Activated CD4-positive, alpha-beta memory T cell treated with anti-CD3 and anti-CD28 coated beads, Interleukin-2, amount 10 ng/mL, durations not matched to agents 7 days and 5 days (primary cell): ENCODE measurements around the gene SBF2. TPM values are rescaled to one million over a fixed set of nuclear protein-coding genes. Genes with fewer than 3 reads are reported as not detected.

Source experiments
- CTCF ChIA-PET: fragments of 350-600 bp; sonication (Branson Sonifier 250); formaldehyde crosslinking; loops from one replicate; lab custom pipeline; 2021; ENCODE audit warnings: antibody characterized with exemption, inconsistent platforms; lab: Charles Lee
- POLR2A ChIA-PET: fragments of 350-600 bp; sonication (Branson Sonifier 250); formaldehyde crosslinking; loops from one replicate; lab custom pipeline; 2021; ENCODE audit warnings: antibody characterized with exemption; lab: Charles Lee
- DNase-seq: peaks from one replicate; pipeline ENCODE4 v3.0.0-alpha.2; 2020
- H3K27ac Mint-ChIP-seq: one replicate; pipeline ENCODE4 v1.8.0; 2021; ENCODE audit warnings: mild to moderate bottlenecking, mixed read lengths
- H3K27me3 Mint-ChIP-seq: one replicate; pipeline ENCODE4 v1.8.0; 2021; ENCODE audit warnings: mixed read lengths
- H3K36me3 Mint-ChIP-seq: one replicate; pipeline ENCODE4 v1.8.0; 2021; ENCODE audit warnings: low read depth, mixed read lengths
- H3K4me1 Mint-ChIP-seq: one replicate; pipeline ENCODE4 v1.8.0; 2021; ENCODE audit warnings: mixed read lengths
- H3K4me3 Mint-ChIP-seq: one replicate; pipeline ENCODE4 v1.8.0; 2021; ENCODE audit warnings: mild to moderate bottlenecking, mixed read lengths
- H3K9me3 Mint-ChIP-seq: one replicate; pipeline ENCODE4 v1.8.0; 2021; ENCODE audit warnings: mixed read lengths
- total RNA-seq, 2 experiments: library from RNA; stranded (reverse); gene quantifications; one replicate each; pipeline ENCODE4 v1.2.3, GENCODE V29; 2021

The SBF2 gene
- total RNA-seq, 2 experiments from 2014 or later, result 6.4 to 9.0 TPM

DNA sequence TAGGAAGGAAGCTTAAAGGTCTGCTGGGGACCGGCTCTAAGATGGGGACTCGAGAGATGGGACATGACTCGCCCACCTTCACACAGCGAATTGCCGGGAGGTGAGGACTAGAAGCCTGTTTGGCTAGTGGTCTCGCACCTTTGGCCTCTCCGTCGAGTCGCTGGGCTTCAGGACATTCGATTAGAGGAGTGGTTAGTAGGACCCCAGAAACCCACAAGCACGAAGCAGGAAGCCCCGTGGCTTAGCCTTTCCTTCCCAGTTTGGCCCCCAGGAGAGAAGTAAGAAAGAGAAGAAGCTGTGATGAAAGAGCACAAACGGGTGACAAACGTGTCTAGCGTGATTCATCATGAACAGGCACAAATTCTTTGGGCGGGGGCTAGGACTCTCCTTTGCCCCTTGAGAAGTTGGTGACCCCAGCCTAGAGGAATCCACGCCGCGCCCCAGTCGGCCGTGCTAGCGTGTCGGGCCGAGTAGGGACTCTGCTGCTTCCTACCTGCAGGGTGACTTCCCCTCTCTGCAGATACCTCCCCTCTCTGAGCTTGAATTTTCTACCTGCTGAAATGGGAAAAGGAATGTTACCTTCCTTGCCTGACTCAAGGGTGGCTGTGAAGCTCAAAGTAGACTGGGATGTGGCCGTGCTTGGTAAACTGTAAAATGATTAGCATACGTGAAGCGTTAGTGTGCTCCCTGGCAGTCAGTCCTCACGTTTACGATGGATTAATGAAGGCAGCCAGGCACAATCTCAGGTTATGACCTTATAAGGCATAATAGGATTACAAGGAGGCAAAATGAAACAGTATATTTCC is 9.7 kb upstream of the SBF2 start:
- Mint-ChIP-seq H3K27me3 (peaks cover 74% of the 10 kb centered on the region), H3K36me3 (peaks cover 10% of the 10 kb centered on the region), H3K9me3 (no peaks in the 10 kb centered on the region), H3K4me1 (peaks cover 58% of the 10 kb centered on the region), H3K27ac (no peak overlapping the region), H3K4me3 (peak overlapping the region; percentile 94)
- POLR2A ChIA-PET, result interaction anchor here (1.1 to 3.5 kb wide), 8 partner anchors 8 to 1621 kb away, joined by 3 to 14 read pairs (median 4); partner anchors contain the start of genes EIF4G2, RPL27A, SBF2 and TRIM66
- DNase-seq, result no peak
- CTCF ChIA-PET, result interaction anchor here (0.8 to 4.0 kb wide), 15 partner anchors 8 to 691 kb away, joined by 3 to 28 read pairs (median 4); partner anchors contain the start of genes CTR9 and RNF141

DNA sequence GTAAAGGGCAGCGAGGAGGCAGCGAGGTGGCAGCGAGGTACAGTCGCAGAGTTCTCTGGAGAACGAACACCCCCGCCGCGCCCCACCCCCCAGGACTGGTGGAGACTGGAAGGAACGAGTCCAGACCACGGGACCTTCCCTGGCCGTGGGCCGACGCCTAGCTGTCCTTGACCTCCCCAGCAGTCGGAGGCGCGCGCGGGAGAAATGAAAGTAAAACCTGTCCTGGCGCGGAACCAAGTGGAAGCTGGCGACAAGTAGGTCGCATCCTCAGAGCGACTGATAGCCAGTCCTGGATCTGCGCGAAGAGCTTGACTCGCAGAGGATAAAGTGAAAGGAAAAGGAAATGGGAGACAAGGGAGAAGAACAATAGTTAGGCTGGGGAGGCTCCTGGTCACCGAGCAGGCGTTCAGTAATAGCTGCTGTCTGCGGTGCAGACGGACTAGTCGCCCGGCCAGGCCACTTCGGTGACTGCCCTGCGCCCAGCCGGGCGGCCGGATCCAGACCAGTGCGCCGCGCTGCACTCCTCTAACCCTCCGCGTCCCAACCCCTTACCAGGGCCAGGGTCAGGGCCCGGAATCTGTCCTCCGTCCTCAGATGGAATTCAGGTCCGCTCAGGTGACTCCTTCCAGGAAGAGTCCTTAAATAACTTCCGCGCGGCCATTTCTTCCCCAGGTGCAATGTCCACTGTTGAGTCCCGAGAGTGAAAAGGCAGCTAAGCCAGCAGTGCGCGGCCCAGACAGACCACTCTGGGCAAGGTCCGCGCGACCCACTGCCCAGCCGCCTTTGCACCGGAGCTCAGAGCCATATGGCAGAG is 8.9 kb upstream of the SBF2 start:
- DNase-seq, result peak; percentile 77
- Mint-ChIP-seq H3K36me3 (peaks cover 10% of the 10 kb centered on the region), H3K4me1 (peaks cover 56% of the 10 kb centered on the region), H3K4me3 (peak overlapping the region; percentile 94), H3K27me3 (peaks cover 74% of the 10 kb centered on the region), H3K9me3 (no peaks in the 10 kb centered on the region), H3K27ac (no peak overlapping the region)
- ChIA-PET CTCF (interaction anchor here (0.5 to 4.0 kb wide), 15 partner anchors 10 to 690 kb away, joined by 3 to 28 read pairs (median 4); partner anchors contain the start of gene RNF141), POLR2A (interaction anchor here (0.8 to 3.5 kb wide), 8 partner anchors 12 to 1620 kb away, joined by 3 to 14 read pairs (median 4); partner anchors contain the start of genes EIF4G2, RPL27A, TMEM9B and TRIM66)

DNA sequence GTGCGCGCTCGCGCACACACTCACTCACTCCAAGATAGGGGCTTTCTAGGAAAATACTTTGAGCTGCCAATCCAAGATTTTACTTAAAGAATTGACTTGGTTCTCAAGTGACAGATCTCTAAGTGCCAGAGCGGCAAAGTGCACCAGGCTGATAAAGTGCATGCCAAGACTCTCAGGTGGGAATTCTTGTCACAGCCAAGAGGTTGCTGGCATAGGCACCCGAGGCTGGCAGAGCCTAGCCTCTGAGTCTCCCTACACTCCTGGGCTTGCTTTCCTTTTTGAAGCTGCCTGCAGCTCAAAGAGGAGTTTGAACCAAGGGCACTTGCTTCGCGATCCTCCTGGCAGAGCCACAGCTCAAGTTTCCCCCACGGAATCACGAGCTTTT is 8.3 kb upstream of the SBF2 start:
- peaks cover 10% of the 10 kb centered on the region for H3K36me3 Mint-ChIP-seq
- H3K4me1 Mint-ChIP-seq, result peaks cover 54% of the 10 kb centered on the region
- H3K27me3 Mint-ChIP-seq, result peaks cover 79% of the 10 kb centered on the region
- peak overlapping the region; percentile 94 for H3K4me3 Mint-ChIP-seq
- no peak for DNase-seq
- H3K27ac Mint-ChIP-seq, result no peak overlapping the region
- CTCF ChIA-PET, result interaction anchor here (0.9 to 3.0 kb wide), 8 partner anchors 10 to 543 kb away, joined by 3 to 23 read pairs (median 4); partner anchors contain the start of gene RNF141
- no peaks in the 10 kb centered on the region for H3K9me3 Mint-ChIP-seq
- POLR2A ChIA-PET, result interaction anchor here (0.8 to 3.5 kb wide), 4 partner anchors 12 to 1338 kb away, joined by 3 to 14 read pairs (median 6); partner anchors contain the start of genes TMEM9B and ZNF143

DNA sequence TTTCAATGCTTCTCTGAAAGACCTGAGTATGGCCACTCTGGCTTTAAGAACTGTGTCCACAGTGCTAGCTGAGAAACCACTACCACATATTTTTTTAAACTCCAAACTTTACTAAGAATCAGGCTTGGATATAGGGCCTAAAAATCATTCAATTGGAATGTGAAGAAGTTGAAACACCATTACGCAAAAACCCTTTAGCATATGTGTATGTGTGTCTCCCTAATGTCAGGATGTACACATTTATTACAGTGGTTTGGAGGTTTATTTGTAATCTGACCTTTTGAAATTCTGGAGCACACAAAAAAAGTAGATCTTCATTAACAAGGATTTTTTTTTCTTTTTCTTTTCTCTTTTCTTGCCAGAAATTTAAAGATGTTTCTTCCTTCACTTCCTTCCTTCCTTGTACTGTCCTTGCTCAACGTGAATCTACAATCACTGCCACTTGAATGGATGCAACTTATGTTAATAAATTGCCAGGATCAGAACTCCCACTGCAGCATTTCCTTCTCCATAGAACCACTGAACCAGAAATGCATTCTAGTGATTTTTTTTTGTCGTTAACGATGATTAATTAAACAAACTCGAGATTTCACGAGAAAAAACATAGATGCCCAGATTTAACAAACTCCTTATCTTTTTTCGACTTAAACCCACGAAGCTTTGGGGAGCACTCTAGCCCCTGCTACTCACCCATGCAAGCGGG is 7.8 kb upstream of the SBF2 start:
- DNase-seq, result no peak
- Mint-ChIP-seq H3K4me3 (peak overlapping the region; percentile 94), H3K27ac (no peak overlapping the region), H3K4me1 (peaks cover 50% of the 10 kb centered on the region), H3K9me3 (no peaks in the 10 kb centered on the region), H3K27me3 (peaks cover 79% of the 10 kb centered on the region), H3K36me3 (peaks cover 5% of the 10 kb centered on the region)
- CTCF ChIA-PET, result interaction anchor here (0.5 to 3.0 kb wide), 4 partner anchors 20 to 543 kb away, joined by 3 to 23 read pairs (median 4); no protein-coding TSS in a partner anchor
- POLR2A ChIA-PET, result interaction anchor here (3.5 kb wide), 1 partner anchor 543 kb away, joined by 14 read pairs; no protein-coding TSS in a partner anchor

DNA sequence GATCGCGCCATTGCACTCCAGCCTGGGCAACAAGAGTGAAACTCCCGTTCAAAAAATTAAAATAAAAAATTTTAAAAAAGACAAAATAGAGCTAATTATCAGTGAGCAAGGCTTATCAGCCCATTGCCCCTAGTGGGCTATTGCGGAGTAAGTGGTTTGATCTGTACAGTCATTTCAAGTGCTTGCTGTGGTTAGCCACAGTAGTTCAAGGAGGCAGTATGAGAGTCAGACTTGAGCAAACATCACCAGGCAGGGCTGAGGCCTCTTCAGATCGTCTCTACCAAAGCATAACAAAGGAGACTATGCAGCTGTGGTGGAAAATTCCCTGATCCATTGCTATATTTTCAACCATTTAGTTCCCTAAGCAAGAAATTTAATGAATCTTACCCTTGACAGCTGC is 4.3 kb upstream of the SBF2 start:
- CTCF ChIA-PET, result interaction anchor here (0.6 to 4.3 kb wide), 5 partner anchors 10 to 763 kb away, joined by 3 to 22 read pairs (median 3); no protein-coding TSS in a partner anchor
- Mint-ChIP-seq H3K9me3 (no peaks in the 10 kb centered on the region), H3K27ac (no peak overlapping the region), H3K4me1 (peaks cover 35% of the 10 kb centered on the region), H3K36me3 (peaks cover 2% of the 10 kb centered on the region), H3K4me3 (peak overlapping the region; percentile 1), H3K27me3 (peaks cover 71% of the 10 kb centered on the region)
- POLR2A ChIA-PET, result interaction anchor here (1.0 to 2.7 kb wide), 2 partner anchors 9 to 559 kb away, joined by 3 to 8 read pairs; partner anchors contain the start of gene ZBED5
- DNase-seq, result peak; percentile 70

DNA sequence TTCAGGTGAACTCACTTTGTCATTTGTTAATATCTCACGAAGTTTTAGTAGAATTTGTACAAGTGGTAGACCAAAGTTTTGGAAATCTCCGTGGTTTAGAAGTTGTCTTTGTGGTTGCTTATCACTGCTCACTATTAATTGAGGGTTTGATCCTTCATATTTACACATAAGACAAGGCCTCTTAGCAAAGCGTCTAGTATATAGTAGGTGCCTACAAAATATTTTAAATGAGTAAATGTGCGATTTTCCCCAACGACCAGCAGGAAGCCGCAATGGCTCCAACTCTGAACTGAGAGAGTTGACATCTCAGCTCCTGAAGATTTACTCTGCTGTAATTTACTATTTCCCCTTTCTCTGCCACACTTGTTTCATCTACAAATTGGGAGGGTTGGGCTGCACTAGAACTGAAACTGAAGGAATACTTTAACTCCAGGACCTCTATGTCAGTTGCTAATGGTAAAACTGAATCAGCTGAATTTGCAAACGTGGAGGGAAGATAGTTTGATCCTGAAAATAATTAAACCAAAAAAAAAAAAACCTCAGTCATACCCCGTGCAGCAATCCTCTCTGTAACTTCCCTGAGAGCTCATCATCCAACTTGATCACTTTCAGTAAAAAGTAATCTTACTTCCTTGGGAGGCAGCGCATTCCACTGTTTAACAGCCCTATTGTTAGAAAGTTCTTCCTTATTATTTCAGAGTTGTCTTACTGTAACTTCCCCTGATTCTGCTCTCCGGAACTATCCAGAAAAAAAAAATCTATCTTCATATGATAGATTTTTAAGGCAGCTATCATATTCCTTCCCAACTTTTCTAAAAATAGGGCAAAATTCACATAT is 1.3 kb upstream of the SBF2 start:
- ChIA-PET POLR2A (interaction anchor here (0.7 to 2.9 kb wide), 2 partner anchors 9 to 13 kb away, joined by 3 to 9 read pairs; partner anchors contain the start of gene ADM), CTCF (interaction anchor here (1.1 to 4.3 kb wide), 2 partner anchors 9 to 13 kb away, joined by 3 to 22 read pairs; no protein-coding TSS in a partner anchor)
- Mint-ChIP-seq H3K4me3 (peak overlapping the region; percentile 62), H3K4me1 (peaks cover 37% of the 10 kb centered on the region), H3K9me3 (no peaks in the 10 kb centered on the region), H3K36me3 (no peaks in the 10 kb centered on the region), H3K27me3 (peaks cover 64% of the 10 kb centered on the region), H3K27ac (no peak overlapping the region)
- no peak for DNase-seq

DNA sequence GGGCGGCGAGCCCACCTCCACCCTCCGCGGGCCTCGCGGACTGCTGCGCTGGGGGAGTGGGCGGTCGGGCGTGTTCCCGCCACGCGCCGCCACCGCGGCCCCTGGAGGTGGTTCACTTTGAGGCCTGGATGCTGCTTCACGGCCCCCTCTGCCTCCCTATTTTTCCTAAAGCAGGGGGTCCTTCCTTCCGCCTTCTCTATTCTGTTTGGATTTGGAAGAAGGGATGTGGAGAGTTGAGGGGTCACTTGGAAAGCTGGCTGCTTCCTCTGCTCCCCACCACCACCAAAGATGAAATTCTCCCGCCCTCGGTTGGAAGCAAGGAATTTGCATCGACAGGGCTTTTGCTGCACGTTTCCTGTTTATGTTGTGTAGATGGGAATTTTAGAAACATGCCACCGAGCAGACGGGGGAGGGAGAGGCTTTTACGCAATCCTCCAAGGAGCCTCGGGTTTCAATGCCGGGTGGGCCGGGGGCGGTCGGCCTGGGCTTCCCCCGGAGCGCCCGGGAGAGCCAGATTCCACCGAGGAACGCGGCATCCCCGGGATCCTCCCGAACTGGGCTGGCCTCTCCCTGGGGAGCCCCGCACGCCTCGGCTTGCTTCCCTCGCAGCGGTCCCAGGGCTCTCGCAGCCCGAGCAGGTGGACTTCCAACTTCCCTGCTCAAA is 403 bp upstream of the SBF2 start:
- H3K36me3 Mint-ChIP-seq, result no peaks in the 10 kb centered on the region
- H3K9me3 Mint-ChIP-seq, result no peaks in the 10 kb centered on the region
- peaks cover 61% of the 10 kb centered on the region for H3K27me3 Mint-ChIP-seq
- peak overlapping the region; percentile 67 for H3K4me3 Mint-ChIP-seq
- H3K4me1 Mint-ChIP-seq, result peaks cover 37% of the 10 kb centered on the region
- ChIA-PET CTCF (no interaction called here), POLR2A (interaction anchor here (2.9 kb wide), 1 partner anchor 10 kb away, joined by 9 read pairs; the partner anchor contains the start of gene ADM)
- no peak overlapping the region for H3K27ac Mint-ChIP-seq
- no peak for DNase-seq

DNA sequence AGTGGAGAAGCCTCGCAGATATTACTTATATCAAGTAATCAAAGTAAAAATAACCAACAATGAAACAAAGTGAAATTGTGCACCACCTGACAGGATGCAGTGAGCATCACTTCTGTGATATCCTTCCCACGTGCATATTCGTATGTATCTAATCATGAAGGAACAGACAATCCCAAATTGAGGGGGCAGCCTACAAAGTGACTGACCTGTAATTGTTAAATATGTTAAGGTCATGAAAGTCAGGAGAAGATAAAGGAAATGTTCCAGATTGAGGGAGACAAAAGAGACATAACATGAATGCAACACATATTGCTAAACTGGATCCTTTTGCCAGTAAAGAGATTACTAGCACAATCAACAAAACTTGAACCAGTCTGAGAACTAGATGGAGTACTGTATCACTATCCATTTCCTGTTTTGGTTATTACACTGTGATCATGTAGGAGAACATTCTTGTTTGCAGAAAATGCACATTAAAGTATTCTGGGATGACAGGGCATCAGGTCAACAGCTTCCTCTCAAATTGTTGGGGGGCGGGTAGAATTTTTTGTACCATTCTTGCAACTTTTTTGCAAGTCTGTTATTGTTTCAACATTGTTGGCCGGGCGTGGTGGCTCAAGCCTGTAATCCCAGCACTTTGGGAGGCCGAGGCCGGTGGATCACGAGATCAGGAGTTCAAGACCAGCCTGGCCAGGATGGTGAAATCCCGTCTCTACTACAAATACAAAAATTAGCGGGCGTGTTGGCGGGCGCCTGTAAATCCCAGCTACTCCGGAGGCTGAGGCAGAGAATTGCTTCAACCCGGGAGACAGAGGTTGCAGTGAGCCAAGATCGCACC is 2.0 kb downstream of the SBF2 start:
- ChIA-PET POLR2A (no interaction called here), CTCF (interaction anchor here (0.8 kb wide), 1 partner anchor 11 kb away, joined by 3 read pairs; no protein-coding TSS in a partner anchor)
- no peak overlapping the region for H3K27ac Mint-ChIP-seq
- no peak for DNase-seq
- no peak overlapping the region for H3K4me3 Mint-ChIP-seq
- H3K9me3 Mint-ChIP-seq, result no peaks in the 10 kb centered on the region
- peaks cover 24% of the 10 kb centered on the region for H3K4me1 Mint-ChIP-seq
- peaks cover 46% of the 10 kb centered on the region for H3K27me3 Mint-ChIP-seq
- H3K36me3 Mint-ChIP-seq, result no peaks in the 10 kb centered on the region

DNA sequence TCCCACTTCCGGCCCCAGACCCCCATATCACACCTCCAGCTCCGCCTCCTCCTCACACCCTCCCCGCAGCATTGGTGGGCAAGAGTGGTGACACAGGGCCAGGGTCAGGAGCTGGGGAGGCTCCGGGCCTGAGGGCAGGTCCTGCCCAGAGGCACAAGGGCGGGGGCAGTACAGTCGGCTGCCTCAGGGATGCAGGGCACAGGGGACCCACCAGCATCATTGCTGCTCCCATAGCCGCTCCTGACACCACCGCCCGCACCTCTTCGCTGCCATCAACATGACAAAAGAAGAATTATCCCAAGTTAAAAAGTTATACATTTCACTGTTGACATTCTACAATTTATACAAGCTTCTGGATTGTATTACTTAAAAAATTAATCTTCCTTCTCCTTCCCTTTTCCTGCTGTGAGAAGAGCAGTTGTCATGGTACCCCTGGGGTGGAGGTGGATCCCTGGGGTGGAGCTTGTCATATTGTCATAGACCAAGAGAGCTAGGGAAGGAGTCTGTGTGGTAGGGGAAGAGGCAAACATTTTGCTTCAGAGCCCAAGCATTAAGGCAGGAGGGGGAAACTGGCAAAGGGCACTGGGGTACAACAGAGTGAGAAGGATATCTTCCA is 4.1 kb downstream of the SBF2 start:
- CTCF ChIA-PET, result no interaction called here
- no peak for DNase-seq
- Mint-ChIP-seq H3K27ac (no peak overlapping the region), H3K36me3 (no peaks in the 10 kb centered on the region), H3K4me1 (peaks cover 21% of the 10 kb centered on the region), H3K9me3 (no peaks in the 10 kb centered on the region), H3K27me3 (peaks cover 26% of the 10 kb centered on the region), H3K4me3 (no peak overlapping the region)
- POLR2A ChIA-PET, result interaction anchor here (0.6 kb wide), 1 partner anchor 15 kb away, joined by 3 read pairs; the partner anchor contains the start of gene ADM
